ENCODE measurements around the gene TMEM237.

GRCh38 chr2:201653221-201653620, 9.9 kb upstream of the TMEM237 start:
- TF ChIP-seq, protein P1, sequence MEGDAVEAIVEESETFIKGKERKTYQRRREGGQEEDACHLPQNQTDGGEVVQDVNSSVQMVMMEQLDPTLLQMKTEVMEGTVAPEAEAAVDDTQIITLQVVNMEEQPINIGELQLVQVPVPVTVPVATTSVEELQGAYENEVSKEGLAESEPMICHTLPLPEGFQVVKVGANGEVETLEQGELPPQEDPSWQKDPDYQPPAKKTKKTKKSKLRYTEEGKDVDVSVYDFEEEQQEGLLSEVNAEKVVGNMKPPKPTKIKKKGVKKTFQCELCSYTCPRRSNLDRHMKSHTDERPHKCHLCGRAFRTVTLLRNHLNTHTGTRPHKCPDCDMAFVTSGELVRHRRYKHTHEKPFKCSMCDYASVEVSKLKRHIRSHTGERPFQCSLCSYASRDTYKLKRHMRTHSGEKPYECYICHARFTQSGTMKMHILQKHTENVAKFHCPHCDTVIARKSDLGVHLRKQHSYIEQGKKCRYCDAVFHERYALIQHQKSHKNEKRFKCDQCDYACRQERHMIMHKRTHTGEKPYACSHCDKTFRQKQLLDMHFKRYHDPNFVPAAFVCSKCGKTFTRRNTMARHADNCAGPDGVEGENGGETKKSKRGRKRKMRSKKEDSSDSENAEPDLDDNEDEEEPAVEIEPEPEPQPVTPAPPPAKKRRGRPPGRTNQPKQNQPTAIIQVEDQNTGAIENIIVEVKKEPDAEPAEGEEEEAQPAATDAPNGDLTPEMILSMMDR (IDR thresholded peaks at IDR 0.05; ENCODE audit: low read depth, low read length, missing input control) = no peak
- TF ChIP-seq RAD21 (IDR thresholded peaks at IDR 0.05) (no peak), ATF3 (IDR thresholded peaks at IDR 0.05) (no peak)

Data from liver (tissue), 3 donors.